ENCODE data around the gene PAQR3.

Gene PAQR3, protein sequence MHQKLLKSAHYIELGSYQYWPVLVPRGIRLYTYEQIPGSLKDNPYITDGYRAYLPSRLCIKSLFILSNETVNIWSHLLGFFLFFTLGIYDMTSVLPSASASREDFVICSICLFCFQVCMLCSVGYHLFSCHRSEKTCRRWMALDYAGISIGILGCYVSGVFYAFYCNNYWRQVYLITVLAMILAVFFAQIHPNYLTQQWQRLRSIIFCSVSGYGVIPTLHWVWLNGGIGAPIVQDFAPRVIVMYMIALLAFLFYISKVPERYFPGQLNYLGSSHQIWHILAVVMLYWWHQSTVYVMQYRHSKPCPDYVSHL

GRCh38 chr4:78938868-78939666, at the start of gene PAQR3:
Gene PAQR3, minus strand, starts transcription at chr4:78939438. Its CDS starts 214 bp downstream, at chr4:78939224.
- peak; percentile 89 for DNase-seq

DNA sequence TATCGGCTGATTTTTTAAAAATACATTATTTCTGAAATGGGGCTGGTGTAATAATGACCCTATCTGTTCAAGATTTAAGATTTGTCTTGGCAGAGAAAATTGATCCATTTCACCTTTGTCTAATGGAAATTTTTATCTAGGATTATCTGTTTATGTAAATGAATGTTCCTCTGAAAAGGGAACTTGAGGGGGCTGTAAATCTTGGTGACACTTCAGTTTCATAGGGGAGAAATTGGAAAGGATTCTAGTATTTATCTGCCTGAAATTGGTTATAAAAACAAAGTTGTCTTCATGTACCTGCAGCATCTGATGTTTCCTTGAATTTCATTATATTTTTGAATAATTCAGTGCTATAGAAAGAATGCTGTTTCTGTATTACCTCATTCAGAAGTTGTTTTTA, 48.4 kb upstream of the PAQR3 start:
- no peak for DNase-seq

GRCh38 chr4:78984593-78984992, 45.4 kb upstream of the PAQR3 start:
- DNase-seq, result no peak

GRCh38 chr4:78975865-78976264, 36.6 kb upstream of the PAQR3 start:
- DNase-seq, result no peak

- DNase-seq, result no peak
These were observed 32.5 kb upstream of the PAQR3 start for GRCh38 chr4:78971776-78972175.

- no peak for DNase-seq
These were observed 32.1 kb upstream of the PAQR3 start for GRCh38 chr4:78971326-78971725.

DNA sequence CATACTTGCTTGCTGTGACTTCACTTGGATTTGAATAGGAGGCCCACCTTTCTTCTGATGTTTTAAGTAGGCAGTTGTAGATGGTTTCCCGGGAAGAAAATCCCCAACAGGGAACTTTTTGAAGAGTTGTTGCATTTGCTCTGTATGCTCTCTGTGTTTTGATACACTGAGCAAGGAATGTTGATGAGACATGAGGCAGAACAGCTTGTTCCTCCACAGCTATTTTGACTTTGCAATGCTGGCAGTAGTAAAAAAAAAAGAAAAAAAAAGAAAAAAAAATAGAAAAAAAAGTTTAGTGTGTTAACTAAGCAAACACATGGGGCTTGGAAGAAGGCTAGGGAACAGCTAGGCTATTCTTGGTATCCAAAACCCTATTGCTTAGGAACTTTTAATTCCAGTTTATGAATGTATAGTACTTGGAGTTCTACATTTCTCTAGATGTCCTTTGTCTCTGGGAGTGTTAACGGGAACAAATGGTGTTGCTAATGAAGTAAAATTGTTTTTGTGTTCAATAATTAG, 23.4 kb upstream of the PAQR3 start:
- DNase-seq, result no peak

DNA sequence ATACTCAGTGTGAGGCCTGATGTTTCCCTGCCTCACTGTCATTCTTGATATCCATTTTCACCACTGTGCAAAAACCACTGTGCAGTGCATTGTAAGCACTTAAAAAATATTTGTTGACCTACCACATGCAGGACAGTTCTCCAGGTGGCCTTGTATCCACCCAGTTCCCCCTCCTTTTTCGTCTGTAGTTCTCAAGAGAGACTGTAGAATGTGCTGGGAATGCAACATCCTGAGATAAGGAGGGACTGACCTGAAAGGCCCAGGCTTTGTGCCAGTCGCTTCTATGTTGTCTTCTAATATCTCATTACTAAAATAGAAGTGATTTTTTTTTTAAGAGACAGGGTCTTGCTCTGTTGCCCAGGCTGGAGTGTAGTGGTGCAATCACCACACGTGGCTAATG, 21.7 kb upstream of the PAQR3 start:
- DNase-seq, result no peak

- DNase-seq, result no peak
These were observed 17.7 kb upstream of the PAQR3 start for GRCh38 chr4:78956975-78957374.

DNA sequence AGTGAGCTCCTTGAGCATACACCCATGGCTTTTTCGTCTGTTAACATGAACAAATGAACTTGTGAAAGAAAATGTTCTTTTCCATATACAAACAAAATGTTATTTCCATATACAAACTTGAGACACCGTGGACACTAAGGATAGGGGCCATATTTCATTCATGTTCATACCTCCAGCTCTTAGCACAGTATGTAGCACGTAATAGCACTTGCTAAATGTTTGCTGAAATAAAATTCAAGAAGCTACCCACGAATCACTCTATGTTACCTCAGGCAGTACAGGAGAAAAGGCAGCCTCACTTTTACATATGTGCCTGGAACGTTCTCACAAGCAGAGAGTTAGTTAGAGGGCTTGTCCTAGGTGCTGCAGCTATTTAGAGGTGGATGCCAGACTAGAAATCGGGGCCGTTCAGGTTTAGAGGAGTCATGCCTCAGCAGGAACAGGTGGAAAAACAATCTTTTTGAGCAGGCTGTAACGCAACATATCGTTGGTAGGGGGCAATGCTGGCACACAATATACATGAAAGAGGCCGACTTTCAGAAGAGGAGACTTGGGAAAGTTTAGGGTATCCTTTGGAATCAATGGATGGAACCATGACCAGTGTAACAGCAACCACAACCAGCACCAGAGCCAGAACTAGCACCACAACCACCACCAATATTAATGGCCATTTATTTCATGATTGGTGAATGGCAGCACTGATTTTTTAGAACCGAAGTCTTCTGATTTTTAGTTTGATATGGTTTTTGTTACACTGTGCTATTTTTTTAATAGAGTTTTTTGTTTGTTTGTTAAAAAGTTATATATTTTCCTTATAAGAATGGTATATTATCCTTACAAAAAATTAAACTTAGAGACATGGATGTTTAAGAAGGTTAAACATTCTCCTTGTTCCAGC, 14.8 kb upstream of the PAQR3 start:
- DNase-seq, result no peak

DNA sequence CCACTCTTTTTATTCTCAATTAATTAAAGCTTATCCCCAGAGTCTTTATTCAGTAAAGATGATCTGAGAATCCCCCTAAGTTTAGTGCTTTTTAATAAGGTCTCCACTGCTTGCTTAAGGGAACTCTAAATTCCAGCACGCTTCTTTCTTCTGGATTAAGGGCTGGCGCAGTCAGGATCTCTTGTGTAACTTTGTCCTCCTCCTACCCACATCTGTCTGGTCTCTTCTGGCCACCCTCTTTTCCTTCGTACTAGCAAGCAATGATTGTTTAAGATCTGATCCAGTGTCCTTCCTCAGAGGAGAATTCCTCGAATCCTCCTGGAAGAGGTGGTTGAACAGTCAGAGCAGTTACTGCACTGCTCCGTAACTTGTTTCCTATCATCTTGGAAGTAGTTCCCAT, 14.0 kb upstream of the PAQR3 start:
- no peak for DNase-seq

DNA sequence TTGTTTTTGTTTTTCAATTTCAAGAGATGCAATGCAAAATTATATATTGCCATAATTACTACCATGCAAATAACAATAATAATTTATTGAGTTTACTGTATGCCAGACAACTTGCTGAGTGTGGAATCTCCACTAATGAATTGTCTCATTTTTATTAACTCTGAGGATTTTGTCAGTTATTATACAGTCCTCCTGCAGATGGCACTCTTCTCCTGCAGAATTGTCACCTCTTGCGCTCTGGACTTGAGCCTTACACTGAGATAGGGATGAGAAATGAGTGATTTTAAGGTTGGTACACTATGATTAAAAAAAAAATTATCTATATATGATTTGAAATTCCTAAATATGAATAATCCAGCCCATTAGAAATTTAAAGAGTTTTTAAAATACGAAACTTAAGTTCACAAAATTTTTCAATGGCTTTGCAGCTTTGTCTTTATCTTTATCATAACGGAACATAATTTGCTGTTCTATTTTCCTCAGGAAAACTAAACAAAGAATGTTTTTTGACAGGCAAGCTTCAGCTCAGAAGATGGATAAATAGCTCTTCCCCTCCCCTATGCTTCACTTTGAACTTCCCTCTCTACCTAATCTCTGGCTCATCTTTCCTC, 12.7 kb upstream of the PAQR3 start:
- peak; percentile 53 for DNase-seq

GRCh38 chr4:78949735-78950134, 10.5 kb upstream of the PAQR3 start:
- DNase-seq, result no peak

- DNase-seq, result no peak
These were observed 6.5 kb upstream of the PAQR3 start for GRCh38 chr4:78945651-78946179.

GRCh38 chr4:78944381-78944780, 5.1 kb upstream of the PAQR3 start:
- DNase-seq, result no peak

DNA sequence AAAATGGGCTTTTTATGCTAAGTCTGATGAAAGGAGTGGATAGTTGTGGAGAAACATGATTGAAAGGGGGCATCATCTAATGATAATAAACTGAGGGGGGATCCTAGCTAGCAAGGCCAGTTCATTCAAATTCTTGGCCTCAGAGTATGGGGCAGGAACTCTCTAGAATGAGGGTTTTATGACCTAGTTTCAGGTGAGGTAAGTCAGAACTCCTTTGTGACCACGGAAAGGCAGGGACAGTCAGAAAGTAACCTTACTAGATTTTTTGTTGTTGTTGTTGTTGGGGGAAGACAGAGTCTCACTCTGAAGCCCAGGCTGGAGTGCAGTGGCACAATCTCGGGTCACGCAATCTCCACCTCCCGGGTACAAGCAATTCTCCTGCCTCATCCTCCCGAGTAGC, 1.5 kb upstream of the PAQR3 start:
- no peak for DNase-seq

GRCh38 chr4:78939667-78940008, 400 bp upstream of the PAQR3 start:
- no peak for DNase-seq

GRCh38 chr4:78938474-78938867, 767 bp downstream of the PAQR3 start:
- DNase-seq, result no peak

- no peak for DNase-seq
These were observed 1.4 kb downstream of the PAQR3 start for GRCh38 chr4:78937837-78938236.

GRCh38 chr4:78936989-78937388, 2.2 kb downstream of the PAQR3 start:
- no peak for DNase-seq

GRCh38 chr4:78930016-78930629, 9.1 kb downstream of the PAQR3 start:
- DNase-seq, result no peak

- DNase-seq, result no peak
These were observed 10.4 kb downstream of the PAQR3 start for GRCh38 chr4:78928835-78929234.
